ENCODE data around the gene NEK7.

GRCh38 chr1:198264282-198264681 is 107.5 kb downstream of the NEK7 start:
- TF ChIP-seq CTCF (IDR thresholded peaks at IDR 0.05 in 2 of 3, conservative IDR thresholded peaks at IDR 0.05 in 1 of 3; ENCODE audit: insufficient read depth in 2 of 3, low read depth in 1 of 3, low read length in 3 of 3): no peak
- TF ChIP-seq MYNN (IDR thresholded peaks at IDR 0.05): no peak
- TF ChIP-seq MYNN (CRISPR knock-in tag; IDR thresholded peaks at IDR 0.05): no peak
- no peak for TF ChIP-seq CBFB (CRISPR knock-in tag; IDR thresholded peaks at IDR 0.05)
- TF ChIP-seq BRF1 (IDR thresholded peaks at IDR 0.05; ENCODE audit: borderline replicate concordance, extremely low read depth, insufficient read length): no peak
- no peak for TF ChIP-seq NFE2 (IDR thresholded peaks at IDR 0.05; ENCODE audit: low read depth)
- no peak for TF ChIP-seq FOXP4 (CRISPR knock-in tag; IDR thresholded peaks at IDR 0.05; ENCODE audit: borderline replicate concordance)
- no peak for TF ChIP-seq FOSL1 (tag; conservative IDR thresholded peaks at IDR 0.05)
- TF ChIP-seq NR2C2 (CRISPR knock-in tag; IDR thresholded peaks at IDR 0.05): no peak
- no peak for TF ChIP-seq NR2C2 (tag; IDR thresholded peaks at IDR 0.05)
- TF ChIP-seq ZBTB9 (CRISPR knock-in tag; IDR thresholded peaks at IDR 0.05): no peak
- TF ChIP-seq ATF7 (IDR thresholded peaks at IDR 0.05): no peak
